HepG2 (cell line): Measurements from ENCODE around the gene DUSP9. TPM values are rescaled to one million over a fixed set of nuclear protein-coding genes. Genes with fewer than 3 reads are reported as not detected.

Experiments used
- ARNT ChIP-seq: fragments of 450-650 bp; IDR thresholded peaks from 2 replicates; pipeline ENCODE4 v1.6.1; 2017
- ATF7-NPFF ChIP-seq: sonication (generic); formaldehyde crosslinking; IDR thresholded peaks from 2 replicates; pipeline ENCODE4 v1.8.1; 2023; ENCODE audit warnings: mild to moderate bottlenecking, low read depth, missing genetic modification reagents, moderate library complexity
- CEBPG ChIP-seq: IDR thresholded peaks from 2 replicates; pipeline ENCODE4 v1.6.1; 2016
- FOXP1 ChIP-seq, 2 experiments: fragments of 450-650 bp in 1 of 2; IDR thresholded peaks; 2 replicates each; pipeline ENCODE4 v1.6.1; 2017 to 2018; ENCODE audit warnings: antibody characterized with exemption in 1 of 2
- HES4 ChIP-seq: sonication (generic); formaldehyde crosslinking; IDR thresholded peaks from 2 replicates; pipeline ENCODE4 v1.9.0; 2021; ENCODE audit warnings: mild to moderate bottlenecking, missing genetic modification reagents, borderline replicate concordance
- MAZ ChIP-seq, 2 experiments: sonication (generic) in 1 of 2; formaldehyde crosslinking in 1 of 2; IDR thresholded peaks; 2 replicates each; pipeline versions ENCODE4 v1.5.0 to v1.6.1; 2012 to 2020; ENCODE audit warnings: low read depth in 2 of 2, mild to moderate bottlenecking in 2 of 2, borderline replicate concordance in 1 of 2, improper control_type of control experiment in 1 of 2, low read length in 1 of 2, missing genetic modification reagents in 1 of 2, moderate library complexity in 1 of 2
- NFE2L2 ChIP-seq: fragments of 150-350 bp; IDR thresholded peaks from 2 replicates; pipeline ENCODE4 v1.6.1; 2014; ENCODE audit warnings: low read length
- NPAS2 ChIP-seq: sonication (generic); formaldehyde crosslinking; IDR thresholded peaks from 2 replicates; pipeline ENCODE4 v1.8.0; 2022; ENCODE audit warnings: mild to moderate bottlenecking, missing genetic modification reagents, borderline replicate concordance
- PRMT3 ChIP-seq: sonication (generic); formaldehyde crosslinking; IDR thresholded peaks from 2 replicates; pipeline ENCODE4 v1.8.1; 2022; ENCODE audit warnings: low read depth, mild to moderate bottlenecking, moderate library complexity, missing genetic modification reagents, borderline replicate concordance
- RBM22 ChIP-seq: fragments of 200-400 bp; formaldehyde crosslinking; optimal IDR thresholded peaks from 2 replicates; pipeline ENCODE3; 2017; ENCODE audit warnings: mild to moderate bottlenecking, low read length, moderate library complexity
- RBM39 ChIP-seq: fragments of 200-400 bp; formaldehyde crosslinking; IDR thresholded peaks from one replicate; pipeline ENCODE4 v1.6.1; 2018; ENCODE audit warnings: antibody characterized with exemption, mild to moderate bottlenecking, low read depth, low read length; ENCODE audit not compliant: poor library complexity, severe bottlenecking
- SMARCC2 ChIP-seq: fragments of 450-650 bp; IDR thresholded peaks from 2 replicates; pipeline ENCODE4 v1.6.1; 2017; ENCODE audit warnings: antibody characterized with exemption, mild to moderate bottlenecking
- SNAPC4 ChIP-seq: sonication (generic); formaldehyde crosslinking; IDR thresholded peaks from 2 replicates; pipeline ENCODE4 v1.4.0; 2020; ENCODE audit warnings: mild to moderate bottlenecking, missing genetic modification reagents
- SYNCRIP ChIP-seq: fragments of 200-400 bp; formaldehyde crosslinking; IDR thresholded peaks from 2 replicates; pipeline ENCODE4 v1.6.1; 2018; ENCODE audit warnings: mild to moderate bottlenecking, low read depth, low read length; ENCODE audit not compliant: insufficient read depth
- TCF12 ChIP-seq, 2 experiments: fragments of 450-650 bp in 1 of 2; sonication (generic) in 1 of 2; formaldehyde crosslinking in 1 of 2; IDR thresholded peaks; 2 replicates each; pipeline versions ENCODE4 v1.6.1 to v1.8.0; 2017 to 2022; ENCODE audit warnings: antibody characterized with exemption in 1 of 2, mild to moderate bottlenecking in 1 of 2, missing genetic modification reagents in 1 of 2, moderate library complexity in 1 of 2
- XRCC5 ChIP-seq: fragments of 200-400 bp; formaldehyde crosslinking; optimal IDR thresholded peaks from 2 replicates; pipeline ENCODE3; 2017; ENCODE audit warnings: mild to moderate bottlenecking, low read length
- ZBTB3 ChIP-seq: sonication (generic); formaldehyde crosslinking; IDR thresholded peaks from 2 replicates; pipeline ENCODE4 v1.4.0; 2020; ENCODE audit warnings: low read depth, mild to moderate bottlenecking, moderate library complexity, missing genetic modification reagents, borderline replicate concordance
- ZBTB34 ChIP-seq: sonication (generic); formaldehyde crosslinking; IDR thresholded peaks from 2 replicates; pipeline ENCODE4 v1.8.0; 2022; ENCODE audit warnings: mild to moderate bottlenecking, missing genetic modification reagents
- ZFP37 ChIP-seq: sonication (generic); formaldehyde crosslinking; IDR thresholded peaks from 2 replicates; pipeline ENCODE4 v1.4.0; 2020; ENCODE audit warnings: missing genetic modification reagents, borderline replicate concordance
- ZNF180 ChIP-seq: sonication (generic); formaldehyde crosslinking; IDR thresholded peaks from 2 replicates; pipeline ENCODE4 v1.4.0; 2020; ENCODE audit warnings: low read depth, missing genetic modification reagents, borderline replicate concordance
- ZNF543 ChIP-seq: sonication (generic); formaldehyde crosslinking; IDR thresholded peaks from 2 replicates; pipeline ENCODE4 v1.4.0; 2020; ENCODE audit warnings: mild to moderate bottlenecking, missing genetic modification reagents
- ZNF549 ChIP-seq: sonication (generic); formaldehyde crosslinking; IDR thresholded peaks from 2 replicates; pipeline ENCODE4 v1.5.0; 2020; ENCODE audit warnings: missing genetic modification reagents
- polyA plus RNA-seq, 8 experiments: library from polyadenylated mRNA; depleted of rRNA in 3 of 8; stranded (reverse) in 7 of 8; unstranded in 1 of 8; fragments of >200 nt; fragmentation: Illumina TruSeq in 4 of 8; extraction: Trizol in 4 of 8; gene quantifications; 2 replicates each; pipeline versions ENCODE4 v1.2.1 to v1.2.3, GENCODE V29; 2011 to 2016; ENCODE audit warnings: low read depth in 4 of 8, missing spikeins in 1 of 8, mixed read lengths in 1 of 8; ENCODE audit not compliant: insufficient read depth in 1 of 8
- total RNA-seq, 5 experiments: library from RNA; depleted of rRNA; stranded (reverse); fragments of >200 nt; fragmentation: Illumina TruSeq; extraction: Trizol; gene quantifications; 2 replicates each; pipeline ENCODE4 v1.2.3, GENCODE V29; 2016; ENCODE audit warnings: low read depth in 1 of 5

The DUSP9 gene
- total and polyA plus RNA-seq, 2 of the 13 experiments (the other 11 are each of a cell fraction or from before 2014, with no cell fraction given) = 235 to 435 TPM

- TF ChIP-seq SNAPC4 (CRISPR knock-in tag) = no peak
- no peak for TF ChIP-seq ZNF543 (CRISPR knock-in tag)
- TF ChIP-seq ZBTB34 = no peak
- no peak for TF ChIP-seq SYNCRIP
- TF ChIP-seq TCF12 (IDR thresholded peaks at IDR 0.05) = no peak
- TF ChIP-seq TCF12 (CRISPR knock-in tag; IDR thresholded peaks at IDR 0.05) = peak; percentile 94; the same call in 1 of the 2 replicates
- TF ChIP-seq ARNT = no peak
- TF ChIP-seq ZFP37 (CRISPR knock-in tag) = no peak
- TF ChIP-seq PRMT3 (CRISPR knock-in tag) = no peak
- TF ChIP-seq MAZ (IDR thresholded peaks at IDR 0.05; ENCODE audit: borderline replicate concordance, low read depth, low read length) = no peak
- peak; percentile 49 for TF ChIP-seq MAZ (CRISPR knock-in tag; IDR thresholded peaks at IDR 0.05; ENCODE audit: low read depth)
- TF ChIP-seq ATF7-NPFF (CRISPR knock-in tag) = no peak; the same call in 1 of the 2 replicates
- TF ChIP-seq FOXP1 (IDR thresholded peaks at IDR 0.05) = no peak
- peak; percentile 48; the same call in 1 of the 2 replicates for TF ChIP-seq FOXP1 (CRISPR knock-in tag; IDR thresholded peaks at IDR 0.05)
- no peak for TF ChIP-seq RBM22
- no peak for TF ChIP-seq NFE2L2
- no peak for TF ChIP-seq ZNF549 (CRISPR knock-in tag)
- no peak for TF ChIP-seq ZBTB3 (CRISPR knock-in tag)
- TF ChIP-seq HES4 (CRISPR knock-in tag) = no peak
- no peak for TF ChIP-seq RBM39
- TF ChIP-seq CEBPG (CRISPR knock-in tag) = no peak
- TF ChIP-seq XRCC5 = no peak
- TF ChIP-seq SMARCC2 = no peak
- TF ChIP-seq ZNF180 (CRISPR knock-in tag) = no peak
- TF ChIP-seq NPAS2 = no peak
Observed at GRCh38 chrX:153623310-153624029, 23.5 kb upstream of the DUSP9 start (continued).
